ENCODE measurements around the gene RABGAP1. TPM values are rescaled to one million over a fixed set of nuclear protein-coding genes. Genes with fewer than 3 reads are reported as not detected.

RABGAP1 gene
- polyA plus RNA-seq, 3 donors from 2014 or later = 14.0 to 24.2 (median 14.7) TPM

- Mint-ChIP-seq H3K4me3 (no peak overlapping the region), H3K4me1 (peaks cover 17 to 25% of the 10 kb centered on the region in 2 donors), H3K27ac (no peak overlapping the region), H3K27me3 (ENCODE audit: low read depth in 3 of 3) (peaks cover 2 to 5% (median 4%) of the 10 kb centered on the region in 3 donors), H3K36me3 (no peaks in the 10 kb centered on the region), H3K9me3 (no peaks in the 10 kb centered on the region)
- DNase-seq = peak in 1 of 3 donors; percentile 5
Measured at GRCh38 chr9:122930541-122931225, 10.1 kb upstream of the RABGAP1 start.

GRCh38 chr9:122931226-122932121, 9.3 kb upstream of the RABGAP1 start, which contains the start of gene ZBTB26:
Gene ZBTB26 (minus strand): TSS chr9:122931512. CDS start chr9:122919934, 11,578 bp downstream.
- peak; percentile 88 to 91 (median 90) for DNase-seq
- Mint-ChIP-seq H3K27me3 (ENCODE audit: low read depth in 3 of 3) (peaks cover 2 to 5% (median 4%) of the 10 kb centered on the region in 3 donors), H3K36me3 (peaks cover 0 to 5% (median 5%) of the 10 kb centered on the region in 3 donors), H3K4me1 (peaks cover 17 to 25% of the 10 kb centered on the region in 2 donors), H3K4me3 (no peak within 1 kb of the TSS), H3K9me3 (no peaks in the 10 kb centered on the region), H3K27ac (peak within 1 kb of the TSS in 3 of 6 donors; percentile 96 to 99 (median 97))

GRCh38 chr9:122936464-122936863, 4.4 kb upstream of the RABGAP1 start:
- H3K27ac Mint-ChIP-seq = peak overlapping the region in 1 of 6 donors; percentile 17

GRCh38 chr9:122936883-122937282, 3.9 kb upstream of the RABGAP1 start:
- Mint-ChIP-seq H3K27me3 (ENCODE audit: low read depth in 3 of 3) (peaks cover 7 to 12% (median 8%) of the 10 kb centered on the region in 3 donors), H3K4me1 (peaks cover 26 to 41% of the 10 kb centered on the region in 2 donors), H3K36me3 (peaks cover 5 to 14% (median 10%) of the 10 kb centered on the region in 3 donors), H3K9me3 (no peaks in the 10 kb centered on the region), H3K27ac (no peak overlapping the region), H3K4me3 (no peak overlapping the region)
- DNase-seq = no peak

More at GRCh38 chr9:122936464-122936863, 4.4 kb upstream of the RABGAP1 start:
- H3K36me3 Mint-ChIP-seq = peaks cover 5 to 14% (median 10%) of the 10 kb centered on the region in 3 donors
- H3K4me3 Mint-ChIP-seq = no peak overlapping the region
- H3K4me1 Mint-ChIP-seq = peaks cover 26 to 41% of the 10 kb centered on the region in 2 donors
- H3K27me3 Mint-ChIP-seq (ENCODE audit: low read depth in 3 of 3) = peaks cover 7 to 11% (median 8%) of the 10 kb centered on the region in 3 donors
- H3K9me3 Mint-ChIP-seq = no peaks in the 10 kb centered on the region
- DNase-seq = no peak

- H3K4me3 Mint-ChIP-seq = peak overlapping the region in 1 of 5 donors; percentile 63
- no peaks in the 10 kb centered on the region for H3K9me3 Mint-ChIP-seq
- DNase-seq = no peak
- peak overlapping the region in 2 of 6 donors; percentile 48 to 57 for H3K27ac Mint-ChIP-seq
- H3K36me3 Mint-ChIP-seq = peaks cover 5 to 14% (median 10%) of the 10 kb centered on the region in 3 donors
- peaks cover 6 to 8% (median 7%) of the 10 kb centered on the region in 3 donors for H3K27me3 Mint-ChIP-seq (ENCODE audit: low read depth in 3 of 3)
- H3K4me1 Mint-ChIP-seq = peaks cover 20 to 31% of the 10 kb centered on the region in 2 donors
Measured at GRCh38 chr9:122939601-122940000, 1.2 kb upstream of the RABGAP1 start.

- H3K4me3 Mint-ChIP-seq = peak overlapping the region; percentile 86 to 97 (median 93)
- peaks cover 21 to 32% of the 10 kb centered on the region in 2 donors for H3K4me1 Mint-ChIP-seq
- peak overlapping the region; percentile 82 to 90 (median 87) for H3K27ac Mint-ChIP-seq
- H3K27me3 Mint-ChIP-seq (ENCODE audit: low read depth in 3 of 3) = peaks cover 6 to 8% (median 7%) of the 10 kb centered on the region in 3 donors
- peaks cover 5 to 14% (median 10%) of the 10 kb centered on the region in 3 donors for H3K36me3 Mint-ChIP-seq
- H3K9me3 Mint-ChIP-seq = no peaks in the 10 kb centered on the region
- DNase-seq = no peak
Measured at GRCh38 chr9:122940454-122940748, 419 bp upstream of the RABGAP1 start.

GRCh38 chr9:122941582-122942234, 888 bp downstream of the RABGAP1 start:
- H3K4me3 Mint-ChIP-seq = peak overlapping the region; percentile 86 to 97 (median 93)
- H3K27ac Mint-ChIP-seq = peak overlapping the region; percentile 87 to 96 (median 89)
- peaks cover 24 to 36% of the 10 kb centered on the region in 2 donors for H3K4me1 Mint-ChIP-seq
- H3K36me3 Mint-ChIP-seq = peaks cover 5 to 6% (median 5%) of the 10 kb centered on the region in 3 donors
- no peak for DNase-seq
- peaks cover 6 to 8% (median 7%) of the 10 kb centered on the region in 3 donors for H3K27me3 Mint-ChIP-seq (ENCODE audit: low read depth in 3 of 3)
- no peaks in the 10 kb centered on the region for H3K9me3 Mint-ChIP-seq

GRCh38 chr9:122944960-122945888, 4.4 kb downstream of the RABGAP1 start:
- no peaks in the 10 kb centered on the region for H3K36me3 Mint-ChIP-seq
- no peak for DNase-seq
- no peak overlapping the region for H3K4me3 Mint-ChIP-seq
- H3K27ac Mint-ChIP-seq = peak overlapping the region in 1 of 6 donors; percentile 10
- H3K9me3 Mint-ChIP-seq = no peaks in the 10 kb centered on the region
- peaks cover 6 to 11% (median 9%) of the 10 kb centered on the region in 3 donors for H3K27me3 Mint-ChIP-seq (ENCODE audit: low read depth in 3 of 3)
- H3K4me1 Mint-ChIP-seq = peaks cover 33 to 46% of the 10 kb centered on the region in 2 donors

- Mint-ChIP-seq H3K4me3 (no peak overlapping the region), H3K27me3 (ENCODE audit: low read depth in 3 of 3) (peaks cover 2 to 3% (median 3%) of the 10 kb centered on the region in 3 donors), H3K36me3 (no peaks in the 10 kb centered on the region), H3K4me1 (peaks cover 26 to 35% of the 10 kb centered on the region in 2 donors), H3K27ac (no peak overlapping the region), H3K9me3 (no peaks in the 10 kb centered on the region)
- no peak for DNase-seq
Measured at GRCh38 chr9:122946461-122947005, 5.7 kb downstream of the RABGAP1 start.

GRCh38 chr9:122948313-122948712, 7.5 kb downstream of the RABGAP1 start:
- DNase-seq = no peak
- H3K9me3 Mint-ChIP-seq = no peaks in the 10 kb centered on the region
- H3K27ac Mint-ChIP-seq = no peak overlapping the region
- H3K4me1 Mint-ChIP-seq = peaks cover 18 to 28% of the 10 kb centered on the region in 2 donors
- peaks cover 0 to 3% (median 2%) of the 10 kb centered on the region in 3 donors for H3K27me3 Mint-ChIP-seq (ENCODE audit: low read depth in 3 of 3)
- no peaks in the 10 kb centered on the region for H3K36me3 Mint-ChIP-seq
- no peak overlapping the region for H3K4me3 Mint-ChIP-seq

- no peak for DNase-seq
- Mint-ChIP-seq H3K36me3 (no peaks in the 10 kb centered on the region), H3K27me3 (ENCODE audit: low read depth in 3 of 3) (peaks cover 0 to 3% (median 2%) of the 10 kb centered on the region in 3 donors), H3K9me3 (no peaks in the 10 kb centered on the region), H3K4me3 (no peak overlapping the region), H3K27ac (no peak overlapping the region), H3K4me1 (peaks cover 19 to 29% of the 10 kb centered on the region in 2 donors)
Measured at GRCh38 chr9:122949696-122950095, 8.9 kb downstream of the RABGAP1 start.

- no peak for DNase-seq
- Mint-ChIP-seq H3K27me3 (ENCODE audit: low read depth in 3 of 3) (peaks cover 0 to 3% (median 2%) of the 10 kb centered on the region in 3 donors), H3K4me3 (no peak overlapping the region), H3K36me3 (no peaks in the 10 kb centered on the region), H3K27ac (no peak overlapping the region), H3K9me3 (no peaks in the 10 kb centered on the region), H3K4me1 (peaks cover 22 to 30% of the 10 kb centered on the region in 2 donors)
Measured at GRCh38 chr9:122950263-122950662, 9.4 kb downstream of the RABGAP1 start.

All from immature natural killer cell (primary cell).